GM18873 (cell line): ENCODE data around the gene PDGFRA.

Experiments used
- ATAC-seq: cut with Tn5 transposase; IDR thresholded peaks from one replicate; pipeline ENCODE4 v1.9.1; 2021; ENCODE audit warnings: mild to moderate bottlenecking, moderate library complexity, moderate number of reproducible peaks; ENCODE audit not compliant: unreplicated experiment, low FRiP score

Gene PDGFRA

GRCh38 chr4:54254915-54255246 is 25.8 kb downstream of the PDGFRA start:
- no peak for ATAC-seq

DNA sequence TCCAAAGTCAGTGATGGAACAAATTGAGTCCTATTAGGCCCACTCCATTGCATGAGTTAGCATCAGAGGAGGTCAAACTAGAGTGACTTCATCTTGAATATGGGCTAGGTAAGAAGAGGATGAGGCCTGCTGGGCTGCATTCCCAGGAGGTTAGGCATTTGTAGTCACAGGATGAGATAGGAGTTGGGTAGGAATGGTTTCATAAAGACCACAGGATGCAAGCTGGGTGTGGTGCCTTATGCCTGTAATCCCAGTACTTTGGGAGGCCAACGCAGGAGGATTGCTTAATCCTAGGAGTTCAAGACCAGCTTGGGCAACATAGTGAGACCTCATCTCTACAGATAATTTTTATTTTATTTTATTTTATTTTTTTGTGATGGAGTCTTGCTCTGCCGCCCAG is 26.8 kb downstream of the PDGFRA start:
- no peak for ATAC-seq

- no peak for ATAC-seq
Measured at GRCh38 chr4:54256491-54257486, 27.7 kb downstream of the PDGFRA start.

DNA sequence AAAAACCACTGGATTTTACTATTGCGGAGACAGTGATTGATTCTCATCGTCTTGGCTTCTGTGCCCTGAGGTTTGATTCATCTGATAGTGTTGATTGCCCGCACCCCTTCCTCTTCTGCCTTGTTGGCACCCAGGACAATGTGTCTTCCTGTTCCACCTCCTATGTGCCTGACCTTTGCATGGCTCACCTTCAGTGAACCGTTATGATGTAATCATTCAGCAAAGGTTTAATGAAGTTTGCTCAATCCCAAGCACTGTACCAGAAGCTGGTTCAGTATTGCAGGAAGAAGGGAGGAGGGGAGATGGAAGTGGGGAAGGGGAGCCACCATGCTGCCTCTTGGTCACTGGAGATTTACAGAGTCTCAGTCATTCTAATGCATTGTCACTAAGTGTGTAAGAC is 36.3 kb downstream of the PDGFRA start:
- no peak for ATAC-seq

- ATAC-seq, result no peak
Measured at GRCh38 chr4:54268151-54268550, 39.1 kb downstream of the PDGFRA start.

DNA sequence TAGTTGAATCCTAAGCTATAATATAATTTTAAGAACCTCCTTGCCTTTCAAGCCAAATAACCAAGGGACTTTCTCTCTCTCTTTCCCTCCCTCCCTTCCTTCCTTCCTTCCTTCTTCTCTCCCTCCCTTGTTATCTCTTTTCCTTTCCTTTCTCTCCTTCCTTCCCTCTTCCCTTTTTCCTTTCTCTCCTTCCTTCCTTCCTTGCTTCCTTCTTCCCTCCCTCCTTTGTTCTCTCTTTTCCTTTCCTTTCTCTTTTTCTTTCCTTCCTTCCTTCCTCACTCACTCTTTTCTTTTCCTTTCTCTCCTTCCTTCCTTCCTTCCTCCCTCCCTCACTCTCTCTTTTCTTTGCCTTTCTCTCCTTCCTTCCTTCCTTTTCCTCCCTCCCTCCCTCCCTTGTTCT is 42.4 kb downstream of the PDGFRA start:
- ATAC-seq, result no peak

GRCh38 chr4:54272051-54272450 is 43.0 kb downstream of the PDGFRA start:
- ATAC-seq, result no peak

DNA sequence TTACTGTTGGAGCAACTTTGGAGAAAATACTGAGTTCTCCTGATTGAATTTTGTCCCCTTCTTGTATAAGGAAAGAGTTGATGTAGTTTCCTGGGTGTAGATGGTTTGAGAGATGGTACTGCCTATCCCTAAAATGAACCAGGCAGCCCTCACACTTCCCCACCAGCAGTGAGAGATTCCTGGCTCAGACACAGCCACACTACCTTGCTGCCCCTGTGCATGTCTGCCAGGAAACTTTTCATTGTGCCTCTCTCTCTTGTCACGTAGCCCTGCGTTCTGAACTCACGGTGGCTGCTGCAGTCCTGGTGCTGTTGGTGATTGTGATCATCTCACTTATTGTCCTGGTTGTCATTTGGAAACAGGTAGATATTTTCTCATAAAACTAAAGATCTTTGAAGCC is 45.2 kb downstream of the PDGFRA start:
- ATAC-seq, result no peak

- no peak for ATAC-seq
Measured at GRCh38 chr4:54274795-54275665, 45.9 kb downstream of the PDGFRA start.

DNA sequence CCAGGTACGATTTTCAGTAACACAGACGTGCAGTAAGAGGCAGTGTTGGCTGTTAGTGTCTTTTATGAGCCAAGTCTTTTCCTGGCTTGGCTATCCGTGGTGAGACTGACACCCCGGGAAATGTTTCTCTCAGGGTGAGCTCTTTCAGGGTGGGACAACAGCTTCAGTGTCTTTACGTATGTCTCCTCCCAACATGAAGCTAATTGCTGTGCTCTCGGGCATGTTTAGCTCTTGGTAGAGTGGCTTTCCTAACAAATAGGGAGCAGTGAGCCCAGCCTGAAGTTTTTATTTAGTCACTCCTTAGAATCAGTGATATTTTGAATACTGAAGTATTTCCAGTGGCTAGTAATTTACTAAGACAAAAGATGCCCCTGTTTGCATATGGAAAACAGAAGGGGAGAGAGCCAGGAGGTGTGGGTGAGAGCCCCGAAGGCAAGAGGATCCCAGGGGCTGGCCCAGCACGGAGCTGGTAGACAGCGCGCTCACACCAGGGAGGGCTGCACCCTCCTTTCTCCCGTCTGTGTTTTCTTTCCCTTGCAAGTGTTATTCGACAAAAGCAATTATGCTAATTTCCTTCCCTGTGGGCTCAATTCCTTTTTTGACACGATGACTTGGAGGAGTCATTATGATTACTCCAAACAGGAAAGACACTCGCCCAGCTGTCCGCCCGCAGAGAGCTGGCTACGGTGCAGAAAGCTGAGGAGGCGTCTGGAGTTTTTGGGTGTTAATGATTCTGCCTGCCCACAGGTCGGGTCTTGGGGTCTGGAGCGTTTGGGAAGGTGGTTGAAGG is 47.7 kb downstream of the PDGFRA start:
- no peak for ATAC-seq

DNA sequence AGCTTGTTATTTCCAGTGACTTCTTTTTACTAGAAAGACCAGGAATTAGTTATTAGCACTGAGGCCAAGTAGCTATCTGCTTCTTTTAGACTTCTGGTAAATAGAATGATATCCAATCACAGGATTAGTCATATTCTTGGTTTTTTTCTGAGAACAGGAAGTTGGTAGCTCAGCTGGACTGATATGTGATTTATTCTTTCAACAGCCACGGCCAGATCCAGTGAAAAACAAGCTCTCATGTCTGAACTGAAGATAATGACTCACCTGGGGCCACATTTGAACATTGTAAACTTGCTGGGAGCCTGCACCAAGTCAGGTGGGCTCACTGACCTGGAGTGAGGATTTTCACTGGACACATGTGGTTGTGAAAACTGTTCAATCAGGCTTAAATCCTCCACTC is 48.6 kb downstream of the PDGFRA start:
- ATAC-seq, result no peak

- no peak for ATAC-seq
Measured at GRCh38 chr4:54278216-54278615, 49.1 kb downstream of the PDGFRA start.

- ATAC-seq, result no peak
Measured at GRCh38 chr4:54281054-54281766, 52.1 kb downstream of the PDGFRA start.

GRCh38 chr4:54282837-54283236 is 53.7 kb downstream of the PDGFRA start:
- no peak for ATAC-seq

GRCh38 chr4:54289316-54289715 is 60.2 kb downstream of the PDGFRA start:
- ATAC-seq, result no peak

DNA sequence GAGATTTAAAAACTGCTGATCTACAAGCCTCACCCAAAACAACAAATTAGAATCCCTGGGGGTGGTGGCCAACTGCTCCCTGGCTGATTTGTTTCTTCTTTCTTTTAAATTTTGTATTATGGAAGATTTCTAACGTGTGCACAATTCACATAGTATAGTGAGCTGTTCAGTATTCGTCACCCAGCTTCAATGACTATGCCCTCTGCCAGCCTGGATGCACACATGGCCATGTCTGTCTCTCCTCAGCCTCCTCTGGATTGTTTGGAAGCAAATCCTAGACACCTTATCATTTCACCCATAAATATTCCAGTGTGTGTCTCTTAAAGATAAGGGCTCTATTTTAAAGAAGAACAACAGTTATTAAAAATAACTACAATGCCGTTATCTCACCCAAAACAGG is 61.9 kb downstream of the PDGFRA start:
- ATAC-seq, result no peak

- no peak for ATAC-seq
Measured at GRCh38 chr4:54296548-54297203, 67.6 kb downstream of the PDGFRA start.

DNA sequence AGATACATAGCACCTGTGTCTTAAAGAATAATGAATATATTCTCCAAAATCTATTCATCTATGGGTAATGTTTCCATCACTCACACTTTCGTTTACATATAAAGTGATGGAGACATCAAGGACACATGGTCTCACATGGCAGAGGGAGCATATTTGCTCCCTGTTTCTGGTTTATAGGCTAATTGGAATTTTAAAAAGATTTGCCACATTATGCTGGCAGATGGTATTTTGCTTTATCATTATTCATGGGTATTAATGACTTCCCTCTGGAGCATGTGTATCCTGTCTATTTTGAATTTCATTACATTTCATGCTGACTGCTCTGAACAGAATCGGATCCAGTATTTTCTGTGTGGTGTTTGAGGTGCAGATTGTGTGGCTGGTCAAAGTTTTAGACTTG is 79.0 kb downstream of the PDGFRA start:
- no peak for ATAC-seq
